Fibroblast of gingiva (primary cell): ENCODE data around the gene TNFRSF19.
"Not testable (repeated sequence)": the region's sequence is repeated elsewhere in the genome, so short reads cannot be mapped to it uniquely, and the experiment has no call there.

ENCODE experiments used
- DNase-seq: peaks from one replicate; pipeline ENCODE4 v3.0.0-alpha.2; 2011; ENCODE audit warnings: low read depth

Gene TNFRSF19

GRCh38 chr13:23654111-23655110, 84.2 kb downstream of the TNFRSF19 start:
- DNase-seq, result no peak

DNA sequence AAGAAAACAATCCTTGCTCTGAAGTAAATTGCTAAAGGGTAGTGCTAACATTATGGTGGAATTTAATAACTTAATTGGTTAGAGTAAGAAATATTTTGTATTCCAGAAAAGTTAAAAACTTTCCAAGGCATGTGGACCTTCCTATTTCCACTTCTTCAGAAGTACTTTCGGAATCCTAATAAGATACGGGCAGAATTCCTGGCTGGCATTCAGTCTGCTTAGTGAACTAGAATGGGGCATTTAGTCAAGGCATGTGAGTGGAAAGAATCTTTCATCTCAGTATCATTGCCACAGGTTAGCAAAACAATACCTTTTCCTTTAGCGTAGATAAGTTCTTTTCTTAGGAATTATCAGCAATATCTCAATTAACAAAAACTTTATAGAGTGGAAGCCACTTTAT, 85.1 kb downstream of the TNFRSF19 start:
- no peak for DNase-seq

DNA sequence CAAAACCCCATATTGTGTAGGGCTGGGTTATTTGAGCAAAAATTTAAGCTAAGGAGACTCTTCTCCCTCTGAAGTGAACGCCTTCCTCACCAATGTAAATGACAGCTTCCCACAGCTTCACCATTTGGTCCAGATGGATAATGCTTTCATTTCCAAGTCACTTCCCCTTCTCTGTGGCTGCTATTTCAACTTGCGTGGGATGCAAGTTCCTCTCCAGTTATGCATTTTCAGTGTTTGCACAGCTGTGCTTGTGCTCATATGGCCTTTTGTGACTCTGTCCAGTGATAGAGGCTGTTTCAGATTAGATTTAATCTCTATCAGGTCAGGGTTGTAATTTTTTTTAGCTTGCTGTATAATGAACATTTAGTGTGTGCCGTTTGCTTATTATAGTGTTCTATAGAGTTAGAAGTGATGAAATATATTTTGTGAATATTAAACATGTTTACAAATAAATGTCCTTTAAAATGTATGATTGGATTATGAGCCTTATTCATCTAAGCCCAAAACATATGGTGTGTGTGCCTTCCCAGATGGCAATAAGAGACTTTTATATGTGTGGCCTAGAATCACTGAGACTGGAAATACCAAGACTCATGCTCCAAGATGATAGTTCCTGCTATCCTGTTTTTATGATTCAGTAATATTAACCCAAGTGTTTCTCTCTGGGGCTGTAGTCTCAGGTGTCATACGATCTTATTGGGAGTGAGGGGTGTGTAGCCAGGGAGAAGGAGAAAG, 86.6 kb downstream of the TNFRSF19 start:
- peak; percentile 44 for DNase-seq

- DNase-seq, result no peak
Observed at GRCh38 chr13:23658929-23659541, 88.8 kb downstream of the TNFRSF19 start.

DNA sequence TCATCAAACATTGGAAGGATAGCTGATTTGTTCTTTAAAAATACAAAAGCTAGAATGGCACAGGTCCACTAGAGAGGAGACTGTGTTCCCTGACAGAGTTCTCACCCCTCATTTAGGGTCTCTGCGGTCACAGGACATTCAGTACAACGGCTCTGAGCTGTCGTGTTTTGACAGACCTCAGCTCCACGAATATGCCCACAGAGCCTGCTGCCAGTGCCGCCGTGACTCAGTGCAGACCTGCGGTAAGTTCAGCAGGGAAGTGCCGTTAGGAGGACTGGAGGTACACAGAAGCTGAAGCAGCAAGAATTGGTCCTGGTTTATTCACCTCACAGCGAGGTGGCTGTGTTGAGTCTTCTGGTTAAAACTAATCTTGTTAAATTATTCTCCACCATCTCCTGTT, 90.0 kb downstream of the TNFRSF19 start:
- no peak for DNase-seq

DNA sequence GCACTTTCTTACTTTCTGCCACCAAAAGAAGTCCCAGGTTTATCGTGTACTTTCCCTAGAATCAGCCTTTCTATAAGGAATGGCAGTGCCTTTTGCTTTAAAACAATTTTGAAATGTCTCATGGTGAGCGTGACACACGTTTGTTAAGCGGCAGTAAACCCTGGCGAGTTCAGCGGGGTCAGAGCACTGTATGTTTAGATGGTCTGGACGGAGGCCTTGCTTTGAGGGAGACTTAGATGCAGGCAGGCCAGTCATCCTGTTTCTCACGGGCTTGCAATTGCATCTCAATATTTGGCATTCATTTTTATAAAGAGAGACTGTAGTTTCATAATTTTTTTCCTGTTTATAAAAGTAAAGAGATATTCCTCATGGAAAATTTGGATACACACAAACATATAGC, 96.4 kb downstream of the TNFRSF19 start:
- DNase-seq, result no peak

DNA sequence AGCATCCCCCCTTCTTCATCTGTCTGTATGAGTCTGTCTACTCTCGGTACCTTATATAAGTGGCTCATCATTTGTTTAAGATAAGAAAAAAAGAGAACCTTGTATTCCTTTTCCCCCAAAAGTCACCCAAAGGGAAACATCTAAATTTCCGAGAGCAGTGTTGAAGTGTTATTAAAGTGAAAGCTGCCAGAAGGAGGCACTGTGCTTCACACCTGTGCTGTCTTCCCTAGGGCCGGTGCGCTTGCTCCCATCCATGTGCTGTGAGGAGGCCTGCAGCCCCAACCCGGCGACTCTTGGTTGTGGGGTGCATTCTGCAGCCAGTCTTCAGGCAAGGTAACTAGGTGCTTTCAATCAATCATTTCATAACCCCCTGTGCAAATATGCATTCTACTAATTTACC, 97.5 kb downstream of the TNFRSF19 start:
- DNase-seq, result no peak

DNA sequence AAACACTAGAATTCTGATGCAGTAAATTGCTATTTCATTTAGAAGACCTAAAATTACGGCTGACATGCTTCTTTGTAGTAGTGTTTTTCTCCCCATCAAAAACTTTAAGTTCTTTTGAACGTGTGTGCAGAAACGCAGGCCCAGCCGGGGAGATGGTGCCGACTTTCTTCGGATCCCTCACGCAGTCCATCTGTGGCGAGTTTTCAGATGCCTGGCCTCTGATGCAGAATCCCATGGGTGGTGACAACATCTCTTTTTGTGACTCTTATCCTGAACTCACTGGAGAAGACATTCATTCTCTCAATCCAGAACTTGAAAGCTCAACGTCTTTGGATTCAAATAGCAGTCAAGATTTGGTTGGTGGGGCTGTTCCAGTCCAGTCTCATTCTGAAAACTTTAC, 98.3 kb downstream of the TNFRSF19 start:
- no peak for DNase-seq

GRCh38 chr13:23670793-23671192, 100.6 kb downstream of the TNFRSF19 start:
- no peak for DNase-seq

DNA sequence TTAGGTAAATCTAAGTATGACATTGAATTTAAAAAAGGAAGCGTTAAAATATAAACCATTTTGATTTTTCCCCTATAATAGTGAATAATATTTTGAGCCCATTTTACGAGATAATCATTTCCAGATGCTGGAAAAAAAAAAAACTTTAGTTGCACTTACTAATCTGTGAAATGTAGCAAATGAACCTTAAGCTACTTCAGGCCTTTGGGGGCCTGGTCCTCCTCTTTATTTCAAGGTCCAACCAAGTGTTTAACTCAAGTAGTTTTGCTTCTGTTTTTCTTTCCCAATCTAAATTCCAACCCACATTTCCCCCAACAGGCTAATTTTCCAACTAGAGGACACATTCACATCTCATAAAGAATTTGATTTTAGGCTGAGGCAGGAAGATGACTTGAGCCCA, 101.2 kb downstream of the TNFRSF19 start:
- peak; percentile 67 for DNase-seq

DNA sequence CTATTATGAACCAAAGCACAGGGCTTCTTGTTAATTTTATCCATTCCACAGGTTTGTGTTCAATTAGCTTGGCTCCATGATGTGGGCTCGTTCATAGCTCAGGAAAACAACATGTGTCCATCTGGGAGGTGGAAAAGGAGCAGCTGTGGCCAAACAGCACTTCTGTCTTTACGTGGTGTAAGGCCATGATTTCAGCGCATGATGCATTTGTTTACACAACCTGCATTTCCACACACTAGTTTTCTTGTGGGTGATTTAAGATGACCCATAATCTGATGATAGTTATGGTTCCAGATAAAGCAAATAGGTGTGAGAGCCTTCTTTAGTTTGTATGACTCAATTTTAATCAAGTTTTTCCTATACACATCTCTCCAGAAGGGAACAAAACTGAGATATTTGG, 101.7 kb downstream of the TNFRSF19 start:
- peak; percentile 65 for DNase-seq

DNA sequence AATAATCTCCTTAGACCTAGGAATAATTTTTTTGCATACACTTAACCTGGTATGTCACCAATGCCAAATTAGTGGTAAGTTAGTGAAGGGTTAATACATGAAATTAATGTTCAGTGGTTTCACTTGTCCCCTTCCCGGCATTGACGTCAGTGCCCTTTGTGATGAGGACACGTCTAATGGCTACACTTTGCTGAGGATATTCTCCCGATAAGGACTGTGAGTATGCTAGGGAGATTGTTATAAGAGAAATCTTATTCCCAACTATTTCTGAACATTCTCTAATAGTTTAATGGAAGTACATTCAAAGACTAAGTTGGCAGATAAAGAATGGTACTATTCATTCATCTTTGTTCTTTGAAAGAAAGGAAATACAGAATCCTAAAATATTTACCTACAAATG, 102.4 kb downstream of the TNFRSF19 start:
- DNase-seq, result no peak

GRCh38 chr13:23673354-23673753, 103.1 kb downstream of the TNFRSF19 start:
- DNase-seq, result peak; percentile 95

DNA sequence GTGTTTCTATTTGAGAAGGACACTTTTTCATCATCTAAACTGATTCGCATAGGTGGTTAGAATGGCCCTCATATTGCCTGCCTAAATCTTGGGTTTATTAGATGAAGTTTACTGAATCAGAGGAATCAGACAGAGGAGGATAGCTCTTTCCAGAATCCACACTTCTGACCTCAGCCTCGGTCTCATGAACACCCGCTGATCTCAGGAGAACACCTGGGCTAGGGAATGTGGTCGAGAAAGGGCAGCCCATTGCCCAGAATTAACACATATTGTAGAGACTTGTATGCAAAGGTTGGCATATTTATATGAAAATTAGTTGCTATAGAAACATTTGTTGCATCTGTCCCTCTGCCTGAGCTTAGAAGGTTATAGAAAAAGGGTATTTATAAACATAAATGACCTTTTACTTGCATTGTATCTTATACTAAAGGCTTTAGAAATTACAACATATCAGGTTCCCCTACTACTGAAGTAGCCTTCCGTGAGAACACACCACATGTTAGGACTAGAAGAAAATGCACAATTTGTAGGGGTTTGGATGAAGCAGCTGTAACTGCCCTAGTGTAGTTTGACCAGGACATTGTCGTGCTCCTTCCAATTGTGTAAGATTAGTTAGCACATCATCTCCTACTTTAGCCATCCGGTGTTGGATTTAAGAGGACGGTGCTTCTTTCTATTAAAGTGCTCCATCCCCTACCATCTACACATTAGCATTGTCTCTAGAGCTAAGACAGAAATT, 103.8 kb downstream of the TNFRSF19 start:
- DNase-seq, result peak; percentile 66

DNA sequence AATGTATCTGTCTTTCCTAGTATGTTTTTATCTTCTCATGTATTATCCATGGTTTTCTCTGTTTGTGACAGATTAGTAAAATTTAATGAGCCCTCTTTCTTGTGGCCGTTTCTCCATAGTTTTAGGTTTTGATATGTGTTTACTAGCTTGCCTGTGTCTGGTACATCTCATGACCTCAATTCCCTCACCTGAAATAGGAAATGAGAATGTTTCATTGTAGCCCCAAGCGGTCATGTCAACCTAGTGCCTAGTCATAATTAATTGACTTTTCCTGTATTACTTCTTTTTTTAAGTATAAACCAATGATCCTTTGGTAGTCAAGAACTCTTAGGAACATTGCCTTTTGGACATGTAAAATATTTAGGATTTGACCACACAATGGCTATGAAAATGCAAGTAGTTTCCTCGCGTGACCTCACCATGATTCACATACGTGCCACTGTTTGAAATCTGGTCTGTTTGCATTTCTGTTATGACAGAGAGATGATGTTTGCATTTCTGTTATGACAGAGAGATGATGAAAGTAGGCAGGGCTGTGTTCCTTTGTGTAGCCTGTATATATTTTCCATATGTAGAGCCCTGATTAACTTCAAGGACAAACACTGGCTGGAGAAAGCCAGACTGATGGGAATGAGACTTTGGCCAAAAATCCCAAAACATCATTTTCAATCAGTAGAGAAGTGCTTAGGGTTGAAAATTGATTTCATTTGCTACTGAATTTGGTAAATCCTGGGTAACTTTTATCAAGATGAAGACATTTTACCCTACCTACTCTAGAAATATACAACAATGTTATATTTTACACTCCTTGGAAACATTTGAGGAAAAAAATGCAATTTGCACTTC, 104.8 kb downstream of the TNFRSF19 start:
- DNase-seq, result peak; percentile 88

DNA sequence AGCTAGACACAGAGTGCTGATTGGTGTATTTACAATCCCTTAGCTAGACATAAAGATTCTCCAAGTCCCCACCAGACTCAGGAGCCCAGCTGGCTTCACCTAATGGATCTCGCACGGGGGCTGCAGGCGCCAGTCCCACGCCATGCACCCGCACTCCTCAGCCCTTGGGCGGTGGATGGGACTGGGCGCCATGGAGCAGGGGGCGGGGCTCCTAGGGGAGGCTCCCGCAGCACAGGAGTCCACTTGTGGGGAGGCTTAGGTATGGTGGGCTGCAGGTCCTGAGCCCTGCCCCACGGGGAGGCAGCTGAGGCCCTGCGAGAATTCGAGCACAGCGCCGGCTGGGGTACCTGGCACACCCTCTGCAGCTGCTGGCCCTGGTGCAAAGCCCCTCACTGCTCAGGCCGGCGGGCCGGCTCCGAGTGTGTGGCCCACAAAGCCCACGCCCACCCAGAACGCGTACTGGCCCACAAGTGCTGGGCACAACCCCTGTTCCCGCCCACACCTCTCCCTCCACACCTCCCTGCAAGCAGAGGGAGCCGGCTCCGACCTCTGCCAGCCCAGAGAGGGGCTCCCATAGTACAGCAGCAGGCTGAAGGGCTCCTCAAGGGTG, 107.6 kb downstream of the TNFRSF19 start:
- not testable (repeated sequence) for DNase-seq

DNA sequence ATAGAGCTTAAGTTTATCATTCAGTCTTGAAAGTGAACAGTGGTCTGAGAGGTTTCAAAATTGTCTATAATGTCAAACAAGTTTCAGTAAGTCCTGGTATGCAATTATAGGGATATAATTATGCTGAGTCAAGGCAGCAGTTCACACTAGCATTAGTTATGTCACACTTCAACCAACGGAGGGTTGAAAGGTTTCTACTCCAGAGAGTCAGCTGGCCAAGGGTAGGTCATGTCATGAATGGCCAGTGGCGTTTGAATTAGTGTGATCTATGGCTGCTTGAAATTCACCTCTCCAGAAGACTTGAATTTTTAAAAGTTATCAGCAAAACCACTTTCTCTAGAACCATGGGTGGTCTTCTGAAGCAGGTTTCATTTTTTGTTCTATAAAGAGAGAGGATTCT, 108.6 kb downstream of the TNFRSF19 start:
- no peak for DNase-seq

DNA sequence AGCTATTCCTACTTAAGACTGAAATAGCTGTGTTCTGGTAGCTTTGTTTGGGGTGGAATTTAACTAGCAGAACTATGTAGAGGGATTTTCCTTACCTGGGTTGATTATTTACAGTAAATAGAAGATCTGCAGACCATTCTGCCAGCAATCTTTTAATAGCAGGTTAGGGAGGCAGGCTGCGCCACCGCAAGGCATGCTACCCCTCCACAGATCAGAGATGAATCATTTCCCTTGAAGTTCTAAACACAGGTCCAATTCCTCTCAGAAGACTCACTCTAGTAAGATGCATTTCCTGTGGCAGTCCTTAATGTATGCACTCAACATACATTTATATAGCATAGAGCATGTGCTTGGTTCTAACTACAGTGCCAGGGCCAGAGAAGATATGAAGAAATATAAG, 109.0 kb downstream of the TNFRSF19 start:
- no peak for DNase-seq

- no peak for DNase-seq
Observed at GRCh38 chr13:23680845-23681669, 110.8 kb downstream of the TNFRSF19 start.

- no peak for DNase-seq
Observed at GRCh38 chr13:23683084-23683483, 112.9 kb downstream of the TNFRSF19 start.
